ENCODE results near the gene FABP6.
A peak's percentile ranks its signal among the peaks of the same experiment; 100 is the strongest.
"Not testable (repeated sequence)": the region's sequence is repeated elsewhere in the genome, so short reads cannot be mapped to it uniquely, and the experiment has no call there.

Gene FABP6, protein sequence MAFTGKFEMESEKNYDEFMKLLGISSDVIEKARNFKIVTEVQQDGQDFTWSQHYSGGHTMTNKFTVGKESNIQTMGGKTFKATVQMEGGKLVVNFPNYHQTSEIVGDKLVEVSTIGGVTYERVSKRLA

DNA sequence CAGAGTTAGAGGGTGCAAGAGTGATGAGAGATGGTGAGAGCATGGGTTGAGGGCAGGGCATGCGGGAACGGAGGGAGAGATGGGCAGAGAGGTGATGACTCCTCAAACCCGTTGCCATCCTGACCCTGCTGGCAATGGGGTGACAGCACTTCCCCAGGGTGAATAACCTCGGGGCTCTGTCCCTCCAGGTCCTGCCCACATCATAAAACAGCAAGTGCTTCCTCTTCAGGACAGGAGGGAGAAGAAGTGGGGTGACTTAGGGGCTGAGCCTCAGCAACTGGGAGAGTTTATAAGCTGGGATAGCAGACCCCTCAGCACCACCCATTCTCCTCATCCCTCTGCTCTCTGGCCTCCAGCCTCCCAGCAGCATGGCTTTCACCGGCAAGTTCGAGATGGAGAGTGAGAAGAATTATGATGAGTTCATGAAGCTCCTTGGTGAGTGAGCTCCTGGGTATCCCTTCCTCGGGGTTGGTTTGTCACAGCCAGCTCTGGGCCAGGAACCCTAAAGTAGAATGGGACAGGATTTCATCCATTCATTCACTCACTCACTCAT lies at the start of gene FABP6:
Gene FABP6, plus strand, starts transcription at position 317 of the 553 bp plus-strand sequence. Its CDS starts 52 bp downstream, at position 369.
- DNase-seq (ENCODE audit: low read depth), result no peak

DNA sequence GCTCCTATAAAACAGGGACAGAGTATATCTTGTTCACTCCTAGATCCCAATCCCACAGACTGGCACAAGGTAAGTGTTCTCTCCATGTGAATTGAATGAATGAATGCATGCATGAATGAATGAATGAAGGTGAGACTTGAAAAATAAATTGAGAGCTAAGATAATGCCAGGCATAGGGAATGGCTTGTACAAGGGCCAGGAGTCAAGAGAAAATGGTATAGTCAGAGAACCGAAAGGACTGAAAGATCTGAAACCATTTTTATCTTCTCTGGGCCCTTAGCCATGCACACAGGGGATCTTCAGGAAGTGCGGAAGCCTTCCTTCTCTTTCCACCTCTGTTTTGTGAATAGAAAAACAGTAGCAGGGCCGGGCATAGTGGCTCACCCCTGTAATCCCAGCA lies 48.4 kb upstream of the FABP6 start:
- DNase-seq (ENCODE audit: low read depth), result no peak

DNA sequence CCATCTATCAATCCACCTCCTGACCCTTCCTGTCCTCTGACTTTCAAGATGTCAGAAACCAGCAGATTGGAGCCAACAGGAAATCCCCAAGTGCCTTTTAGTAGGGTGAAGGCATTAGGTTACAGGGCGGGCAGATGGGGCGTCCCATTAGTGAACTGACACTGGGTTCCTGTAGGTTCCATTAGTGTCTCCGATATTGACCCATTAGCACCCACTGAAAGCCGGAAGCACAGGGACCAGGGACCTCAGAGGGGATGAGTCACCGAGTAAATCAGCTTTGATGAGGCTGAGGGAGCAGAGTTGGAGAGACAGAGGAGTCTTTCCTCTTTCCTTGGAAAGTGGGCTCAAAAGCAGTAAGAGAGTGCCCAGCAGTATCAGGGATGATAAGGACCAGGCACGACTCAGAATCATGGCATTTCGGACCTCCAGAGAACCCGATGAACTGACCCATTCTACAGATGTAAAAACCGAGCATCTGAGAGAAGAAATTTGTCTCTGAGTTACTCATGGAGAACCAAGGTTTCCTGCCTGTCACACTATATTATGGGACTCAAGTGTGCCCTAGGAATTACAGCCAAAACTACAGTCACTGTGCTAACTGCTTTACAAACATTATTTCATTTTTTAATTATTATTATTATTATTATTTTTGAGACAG lies 47.2 kb upstream of the FABP6 start:
- DNase-seq (ENCODE audit: low read depth), result no peak

DNA sequence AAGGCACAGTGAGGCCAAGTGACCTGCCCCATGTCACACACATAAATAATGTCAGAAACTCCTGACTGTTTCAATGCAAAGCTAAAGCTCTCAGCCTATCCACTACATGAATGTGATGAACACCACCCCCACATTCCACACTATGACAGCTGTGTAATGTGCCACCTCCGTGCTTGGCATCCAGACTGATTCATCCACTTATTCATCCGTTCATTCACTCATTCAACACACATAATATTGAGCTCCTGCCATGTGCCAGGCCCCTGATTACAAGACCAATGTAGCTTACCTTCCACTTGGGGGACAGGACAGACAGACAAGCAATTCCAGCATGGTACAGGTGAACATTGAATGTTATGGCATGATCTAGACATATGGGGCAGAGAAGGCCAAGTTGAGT lies 46.2 kb upstream of the FABP6 start:
- DNase-seq (ENCODE audit: low read depth), result no peak

DNA sequence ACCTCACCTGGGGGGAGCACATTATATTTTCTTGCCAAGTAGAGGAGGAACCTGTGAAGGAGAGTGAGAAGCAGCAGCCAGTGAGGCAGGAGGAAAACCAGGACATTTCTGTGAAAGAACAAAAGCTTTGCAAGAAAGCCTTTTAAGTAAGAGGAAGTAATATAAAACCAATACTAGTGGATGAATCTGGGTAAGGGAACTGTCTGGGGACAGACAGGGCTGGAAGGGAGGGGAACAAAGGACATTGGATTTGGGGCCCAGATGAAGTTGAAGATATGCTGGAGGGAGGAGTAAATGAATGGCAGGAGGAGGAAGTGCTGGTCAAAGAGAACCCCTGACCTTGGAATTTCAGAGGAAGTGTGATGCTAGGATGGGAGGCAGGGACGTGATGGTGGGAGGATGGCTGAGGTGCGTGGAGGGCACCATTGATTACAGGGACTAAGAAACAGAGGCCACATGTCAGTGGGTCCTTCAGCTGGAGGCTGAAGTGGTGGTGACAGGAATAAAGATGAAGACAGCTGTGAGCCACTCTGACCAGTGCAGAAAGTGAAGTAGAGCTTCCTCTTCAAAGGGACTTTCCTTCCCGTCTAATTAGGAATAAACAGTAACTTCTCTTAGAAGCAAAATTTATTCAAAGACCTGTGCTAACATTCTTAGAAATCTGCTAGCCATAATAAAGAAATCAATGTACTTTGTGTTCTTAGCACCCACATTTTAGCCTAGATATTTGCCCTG lies 43.5 kb upstream of the FABP6 start:
- no peak for DNase-seq (ENCODE audit: low read depth)

DNA sequence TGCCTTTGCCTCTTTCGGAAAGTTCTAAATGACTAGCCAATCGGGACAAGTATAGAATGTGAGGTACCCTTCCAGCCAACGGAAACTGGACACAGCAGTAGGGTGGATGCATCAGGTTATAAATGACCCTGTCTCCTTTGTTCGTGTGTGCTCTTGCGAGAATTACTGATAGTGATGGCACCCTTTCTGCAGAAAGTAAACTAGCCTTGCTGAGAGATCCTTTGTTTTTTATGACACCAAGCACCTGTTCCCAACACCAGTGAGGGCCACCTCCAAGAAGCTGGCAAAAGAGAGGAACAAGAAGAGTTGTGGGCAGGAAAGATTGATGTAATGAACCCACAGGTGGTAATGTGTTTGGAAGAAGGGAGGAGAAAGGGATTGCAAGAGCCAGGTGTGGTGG lies 42.8 kb upstream of the FABP6 start:
- no peak for DNase-seq (ENCODE audit: low read depth)

DNA sequence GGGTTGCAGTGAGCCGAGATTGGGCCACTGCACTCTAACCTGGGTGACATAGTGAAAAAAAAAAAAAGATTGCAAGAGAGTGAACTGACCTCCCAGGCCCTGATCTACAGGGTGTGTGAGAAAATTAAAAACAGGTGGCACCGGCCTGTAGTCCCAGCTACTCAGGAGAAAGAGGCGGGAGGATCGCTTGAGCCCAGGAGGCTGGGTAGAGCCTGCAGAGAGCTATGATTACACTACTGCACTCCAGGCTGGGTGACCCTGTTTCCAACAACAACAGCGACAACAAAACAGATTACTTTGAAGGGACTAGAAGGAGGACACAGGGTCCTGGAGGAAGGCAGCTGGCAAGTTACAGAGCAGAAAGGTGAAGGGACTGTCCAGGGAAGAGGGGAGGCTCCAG lies 42.2 kb upstream of the FABP6 start:
- DNase-seq (ENCODE audit: low read depth), result no peak

DNA sequence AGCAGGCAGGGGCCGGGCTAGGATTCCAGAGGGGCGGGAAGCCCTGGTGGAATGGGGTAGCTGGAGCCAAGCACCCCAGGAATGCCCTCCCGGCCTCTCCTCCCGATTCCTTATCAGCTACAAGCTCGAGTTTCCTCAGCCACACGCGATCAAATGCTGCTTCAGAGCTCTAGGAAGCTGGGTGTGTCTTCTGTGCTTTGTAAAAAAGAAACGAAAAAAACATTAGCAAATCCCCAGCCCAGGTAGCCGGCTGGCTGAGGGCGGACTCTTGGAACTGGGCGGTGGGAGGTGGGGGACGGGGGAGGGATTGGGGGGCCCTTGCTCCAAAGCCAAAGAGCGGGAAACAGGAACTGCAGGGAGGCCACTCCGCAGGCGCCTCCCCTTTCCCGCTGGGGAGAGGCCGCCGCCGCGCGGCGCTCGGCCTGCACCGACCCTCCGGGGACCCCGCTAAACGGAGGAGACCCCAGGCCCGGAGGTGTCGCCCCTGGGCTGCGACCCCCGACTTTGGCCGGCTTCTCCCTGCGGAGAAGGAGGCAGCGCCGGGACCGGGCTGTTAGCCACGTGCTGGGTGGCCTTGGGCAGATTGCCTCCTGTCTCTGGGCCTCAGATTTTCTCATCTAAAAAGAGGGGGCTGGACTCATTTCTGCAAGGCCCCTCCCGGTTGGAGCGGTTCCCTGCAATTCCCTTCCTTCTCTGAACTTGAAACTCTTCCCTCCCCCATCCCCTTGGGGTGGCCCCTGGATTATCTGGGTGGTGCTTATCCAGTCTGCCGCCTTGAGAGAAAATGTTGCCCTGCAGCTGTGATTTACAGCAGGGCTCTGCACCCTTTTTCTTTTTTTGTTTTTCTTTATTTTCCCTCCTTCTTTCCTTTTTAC lies 40.9 kb upstream of the FABP6 start:
- DNase-seq (ENCODE audit: low read depth), result no peak

DNA sequence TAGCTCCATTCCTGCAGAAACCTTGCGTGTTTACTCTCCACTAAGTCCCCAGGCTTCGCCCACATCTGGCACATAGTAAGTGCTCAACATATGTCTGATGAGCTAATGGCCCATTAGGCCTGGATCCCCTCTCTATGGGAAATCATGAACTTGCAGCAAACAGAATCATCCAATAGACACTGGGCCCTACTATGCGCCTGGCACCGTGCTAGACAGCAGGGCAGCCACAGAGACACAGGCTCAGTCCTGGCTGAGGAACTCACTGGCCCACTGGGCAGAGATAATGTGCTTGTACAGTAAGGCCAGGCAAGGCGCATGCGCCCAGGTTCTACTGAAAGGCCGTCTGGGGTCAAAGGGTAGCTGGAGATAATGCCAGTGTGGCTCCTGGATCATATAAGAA lies 36.9 kb upstream of the FABP6 start:
- DNase-seq (ENCODE audit: low read depth), result no peak

DNA sequence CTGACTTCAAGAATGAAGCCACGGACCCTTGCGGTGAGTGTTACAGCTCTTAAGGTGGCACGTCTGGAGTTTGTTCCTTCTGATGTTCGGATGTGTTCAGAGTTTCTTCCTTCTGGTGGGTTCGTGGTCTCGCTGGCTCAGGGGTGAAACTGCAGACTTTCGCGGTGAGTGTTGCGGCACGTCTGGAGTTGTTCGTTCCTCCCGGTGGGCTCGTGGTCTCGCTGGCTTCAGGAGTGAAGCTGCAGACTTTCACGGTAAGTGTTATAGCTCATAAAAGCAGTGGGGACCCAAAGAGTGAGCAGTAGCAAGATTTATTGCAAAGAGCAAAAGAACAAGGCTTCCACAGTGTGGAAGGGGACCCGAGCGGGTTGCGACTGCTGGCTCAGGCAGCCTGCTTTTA lies 36.2 kb upstream of the FABP6 start:
- DNase-seq (ENCODE audit: low read depth), result not testable (repeated sequence)

DNA sequence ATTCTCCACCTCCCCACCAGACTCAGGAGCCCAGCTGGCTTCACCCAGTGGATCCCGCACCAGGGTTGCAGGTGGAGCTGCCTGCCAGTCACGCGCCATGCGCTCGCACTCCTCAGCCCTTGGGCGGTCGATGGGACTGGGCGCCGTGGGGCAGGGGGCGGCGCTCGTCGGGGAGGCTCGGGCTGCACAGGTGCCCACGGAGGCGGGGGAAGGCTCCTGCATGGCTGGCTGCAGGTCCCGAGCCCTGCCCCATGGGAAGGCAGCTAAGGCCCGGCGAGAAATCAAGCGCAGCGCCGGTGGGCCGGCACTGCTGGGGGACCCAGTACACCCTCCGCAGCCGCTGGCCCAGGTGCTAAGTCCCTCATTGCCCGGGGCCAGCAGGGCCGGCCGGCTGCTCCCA lies 35.5 kb upstream of the FABP6 start:
- DNase-seq (ENCODE audit: low read depth), result not testable (repeated sequence)

DNA sequence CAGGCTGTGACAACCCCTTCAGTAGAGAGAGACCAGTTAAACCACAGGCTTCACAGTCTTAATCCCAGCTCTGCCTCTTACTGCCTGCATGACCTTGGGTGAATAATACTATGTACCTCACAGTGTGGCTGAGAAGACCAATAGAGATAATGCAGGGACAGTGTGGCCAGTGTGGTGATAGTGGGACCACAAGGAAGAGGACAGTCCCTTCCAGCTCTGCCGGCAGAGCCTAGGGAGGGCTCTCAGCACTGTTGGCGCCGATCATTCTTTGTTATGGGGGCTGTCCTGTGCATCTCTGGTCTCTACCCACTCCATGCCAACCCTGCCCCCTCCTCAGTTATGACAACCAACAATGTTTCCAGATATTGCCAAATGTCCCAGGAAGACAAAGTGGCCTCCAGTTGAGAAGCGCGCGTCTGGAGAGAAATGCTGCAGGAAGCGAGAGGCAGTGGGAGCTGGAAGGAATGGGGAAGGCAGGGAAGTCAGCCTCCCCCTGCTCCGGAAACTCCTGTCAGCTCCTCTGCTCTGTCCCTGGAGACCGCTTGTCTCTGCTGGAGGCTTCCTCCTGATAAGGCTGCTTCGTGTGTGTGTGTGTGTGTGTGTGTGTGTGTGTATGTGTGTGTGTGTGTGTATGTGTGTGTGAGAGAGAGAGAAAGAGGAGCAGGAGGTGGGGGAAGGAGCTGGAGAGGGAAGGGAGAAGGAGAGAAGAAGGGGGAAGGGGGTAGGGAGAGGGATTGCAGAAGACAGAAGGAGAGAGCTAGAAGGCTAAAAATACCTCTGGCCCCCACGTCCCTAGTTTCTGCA lies 31.8 kb upstream of the FABP6 start:
- no peak for DNase-seq (ENCODE audit: low read depth)

DNA sequence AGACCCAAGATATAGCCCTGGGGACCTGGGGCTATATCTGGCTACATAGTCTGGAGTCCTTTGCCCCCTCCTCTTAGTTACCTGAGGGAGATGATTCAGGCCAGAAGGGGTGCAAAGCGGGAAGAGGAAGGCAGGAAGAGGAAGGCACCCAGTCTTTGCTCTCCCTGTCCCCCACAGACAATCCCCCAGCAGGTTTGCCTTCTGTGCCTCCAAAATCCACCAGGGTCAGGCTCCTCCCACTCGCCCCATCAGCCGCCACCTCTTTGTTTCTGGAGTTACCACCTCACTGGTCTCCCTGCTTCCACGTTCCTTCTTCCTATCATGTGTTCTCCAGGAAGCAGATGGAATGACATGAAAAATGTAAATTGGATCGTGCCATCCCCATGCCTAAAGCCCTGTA lies 31.2 kb upstream of the FABP6 start:
- DNase-seq (ENCODE audit: low read depth), result no peak

DNA sequence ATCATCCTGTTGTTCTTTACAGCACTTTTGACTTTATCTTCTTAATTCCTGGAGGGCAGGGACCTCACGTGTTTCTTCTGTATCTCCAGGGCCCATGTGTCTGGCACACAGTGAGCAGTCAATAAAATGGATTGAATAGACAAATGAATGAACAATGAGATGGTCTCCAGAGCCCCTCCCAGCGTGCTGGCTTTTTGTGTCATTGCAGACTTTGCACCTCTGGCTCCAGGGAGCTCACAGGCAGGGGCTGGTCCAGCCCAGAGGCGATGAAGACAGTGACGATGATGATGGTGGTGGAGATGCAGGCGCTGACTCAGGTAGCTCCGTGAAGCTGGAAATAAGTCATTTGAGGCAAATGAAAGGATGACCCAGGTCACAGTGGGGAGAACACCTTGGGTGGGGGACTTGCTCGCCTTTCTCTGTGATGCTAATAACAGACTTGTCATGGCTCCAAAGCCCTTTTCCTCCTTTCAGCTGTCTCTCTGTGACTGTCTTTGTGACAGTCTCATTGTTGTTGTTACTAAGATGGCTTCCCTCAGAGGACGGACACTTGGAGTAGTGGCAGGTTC lies 30.4 kb upstream of the FABP6 start:
- DNase-seq (ENCODE audit: low read depth), result no peak

DNA sequence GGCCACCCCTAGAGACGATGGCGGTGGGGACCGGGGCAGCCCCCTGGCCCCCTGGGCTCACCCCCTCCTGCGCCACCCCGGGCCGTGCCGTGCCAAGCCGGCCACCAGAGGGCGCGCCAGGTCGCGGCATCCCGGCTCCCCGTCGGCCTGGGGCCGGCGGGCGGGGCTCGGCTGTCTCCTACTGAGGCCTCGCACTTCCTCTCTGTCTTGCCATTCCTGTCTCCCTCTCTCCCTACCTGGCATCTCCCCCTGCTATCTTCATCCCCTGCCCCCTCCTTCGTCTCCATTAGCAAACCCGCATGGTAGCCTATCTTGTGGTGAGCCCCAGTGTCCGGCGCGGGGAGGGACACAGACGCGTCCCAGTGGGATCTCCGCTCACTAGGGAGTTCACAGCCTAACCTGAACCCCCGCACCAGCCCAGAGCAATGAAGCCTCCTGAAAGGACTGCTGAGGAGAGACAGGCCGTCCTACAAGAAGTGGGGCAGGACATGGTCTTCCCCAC lies 29.8 kb upstream of the FABP6 start:
- peak; percentile 81 for DNase-seq (ENCODE audit: low read depth)

DNA sequence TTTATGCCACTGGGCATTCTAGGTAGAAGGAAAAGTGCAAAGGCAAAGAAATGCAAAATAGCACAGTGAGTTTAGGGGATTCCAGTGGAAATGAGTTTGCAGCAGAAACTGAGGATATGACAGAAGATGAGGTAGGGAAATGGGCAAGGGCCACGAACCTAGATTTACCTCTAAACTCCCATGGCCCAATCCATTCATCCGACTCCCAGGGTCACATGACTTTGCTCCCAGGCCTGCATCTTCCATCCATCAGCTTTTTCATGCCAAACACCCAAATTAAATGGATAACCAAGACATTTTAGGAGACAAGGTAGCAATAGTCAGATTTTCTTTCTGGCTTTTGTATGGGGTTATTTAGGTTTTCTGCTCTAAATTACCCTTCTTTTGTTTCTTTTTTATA lies 22.2 kb upstream of the FABP6 start:
- DNase-seq (ENCODE audit: low read depth), result no peak

DNA sequence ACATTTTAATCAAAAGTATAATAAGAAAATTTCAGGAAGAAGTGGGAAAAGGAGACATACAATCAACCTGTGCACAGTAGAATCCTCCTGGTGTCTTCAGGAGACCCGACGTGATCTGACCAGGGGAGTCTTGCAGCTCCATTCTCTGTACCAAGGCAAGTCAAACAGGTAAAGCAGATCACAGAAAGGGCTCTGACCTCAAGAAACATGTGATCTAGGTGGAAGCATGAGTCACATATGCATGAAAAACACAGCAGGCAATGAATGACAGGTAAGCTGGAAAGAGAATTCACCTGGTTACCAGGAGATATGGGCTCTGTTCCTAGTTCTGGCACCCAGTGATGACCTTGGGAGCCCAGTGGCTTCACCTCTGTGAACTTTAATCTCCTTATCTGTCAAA lies 19.4 kb upstream of the FABP6 start:
- no peak for DNase-seq (ENCODE audit: low read depth)

DNA sequence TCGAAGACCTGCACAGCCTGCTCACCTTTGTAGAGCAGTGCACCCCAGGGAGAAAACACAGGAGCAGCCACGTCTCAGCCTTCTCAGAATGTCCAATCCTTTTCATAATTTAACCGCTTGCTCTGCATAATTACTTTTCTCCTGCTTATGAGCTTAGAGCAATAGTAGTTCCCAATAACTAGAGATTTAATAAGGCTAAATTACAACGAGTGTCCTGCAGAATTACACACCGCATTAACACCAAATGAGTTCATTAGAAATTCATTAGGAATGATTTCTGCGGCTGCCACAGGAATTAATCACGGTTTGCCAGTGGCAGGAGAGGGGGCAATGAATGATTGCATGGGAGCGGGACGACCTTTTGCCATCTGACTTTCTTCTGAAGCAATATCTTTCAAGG lies 18.7 kb upstream of the FABP6 start:
- DNase-seq (ENCODE audit: low read depth), result no peak

DNA sequence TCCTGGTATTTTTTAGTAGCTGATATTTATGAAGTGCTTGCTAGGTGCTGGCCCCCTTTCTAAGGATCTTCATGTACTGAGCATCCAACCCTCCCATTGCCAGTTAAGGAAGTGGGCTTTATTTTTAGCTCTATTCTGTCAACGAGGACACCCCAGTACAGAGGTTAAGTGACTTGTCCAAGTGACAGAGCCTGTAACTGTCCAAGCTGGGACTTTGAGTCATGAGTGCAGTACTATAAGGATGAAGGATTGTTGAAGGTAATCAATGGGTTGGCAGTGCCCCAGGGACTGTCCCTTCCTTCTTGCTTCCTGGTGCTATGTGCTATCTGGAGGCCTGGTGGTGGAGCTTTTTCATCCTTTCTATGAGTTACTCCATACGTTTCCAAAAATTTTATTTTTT lies 18.0 kb upstream of the FABP6 start:
- no peak for DNase-seq (ENCODE audit: low read depth)

DNA sequence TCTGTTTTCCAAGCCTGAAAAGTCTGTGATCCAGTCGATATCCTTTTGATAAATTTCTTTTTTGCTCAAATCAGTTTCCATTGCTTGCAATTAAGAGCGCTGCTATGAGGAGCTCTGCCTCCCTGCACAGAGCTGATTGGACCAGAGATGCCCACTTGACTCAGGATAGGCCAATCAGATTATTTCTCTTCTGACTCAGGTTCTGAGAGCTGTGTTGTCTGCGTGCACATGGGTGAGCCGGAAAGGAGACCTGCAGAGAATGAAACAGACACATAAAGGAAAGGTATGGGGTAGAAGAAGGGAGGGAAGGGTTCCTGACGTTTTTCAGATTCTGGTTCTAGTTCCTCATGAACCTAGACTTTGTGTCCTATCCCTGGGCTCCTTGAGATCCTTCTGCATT lies 15.8 kb upstream of the FABP6 start:
- no peak for DNase-seq (ENCODE audit: low read depth)

DNA sequence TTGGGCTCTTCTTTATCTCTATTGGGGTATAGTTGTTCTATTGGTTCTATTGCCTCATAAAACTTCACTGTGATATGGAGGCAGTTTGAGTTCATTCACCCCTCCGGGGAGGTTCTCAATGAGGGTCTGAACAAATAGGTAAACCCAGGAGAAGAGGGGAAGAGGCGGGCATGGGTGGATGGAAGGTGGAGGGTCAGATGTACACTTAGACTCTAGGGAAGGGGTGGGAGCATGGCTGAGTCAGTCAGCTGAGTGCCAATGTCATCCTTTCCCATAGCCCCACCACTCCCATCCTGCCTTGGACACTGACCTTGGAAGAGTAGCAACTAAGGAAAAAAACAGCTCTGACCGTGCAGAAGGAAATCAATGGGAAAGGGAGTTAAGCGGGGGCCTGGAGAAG lies 9.9 kb upstream of the FABP6 start:
- DNase-seq (ENCODE audit: low read depth), result no peak
